ENCODE results near the gene SYCP2L.

- no peak for TF ChIP-seq CTCF (IDR thresholded peaks at IDR 0.05; ENCODE audit: insufficient read depth, low read length)
- no peak for TF ChIP-seq GABPA (IDR thresholded peaks at IDR 0.05; ENCODE audit: low read depth)
- no peak for TF ChIP-seq SPI1 (IDR thresholded peaks at IDR 0.05; ENCODE audit: borderline replicate concordance, low read depth)
- TF ChIP-seq POLR2AphosphoS5 (IDR thresholded peaks at IDR 0.05; ENCODE audit: low read depth), result no peak
Observed at GRCh38 chr6:10880366-10880765, 6.5 kb upstream of the SYCP2L start.
